Kidney epithelial cell (primary cell): ENCODE results near the gene ZBTB48. TPM values are rescaled to one million over a fixed set of nuclear protein-coding genes. Genes with fewer than 3 reads are reported as not detected.
"Not testable (repeated sequence)": the region's sequence is repeated elsewhere in the genome, so short reads cannot be mapped to it uniquely, and the experiment has no call there.

Source experiments
- DNase-seq: peaks from one replicate; pipeline ENCODE4 v3.0.0-alpha.2; 2010; ENCODE audit warnings: low read depth
- H3K27me3 ChIP-seq: 2 replicates; pipeline ENCODE4 v1.6.0; 2011; ENCODE audit warnings: low read length; ENCODE audit not compliant: control insufficient read depth, insufficient read depth
- H3K36me3 ChIP-seq: 2 replicates; pipeline ENCODE4 v1.5.1; 2011; ENCODE audit warnings: low read length; ENCODE audit not compliant: control insufficient read depth, insufficient read depth
- H3K4me3 ChIP-seq: 2 replicates; pipeline ENCODE4 v1.5.1; 2011; ENCODE audit warnings: low read depth, mild to moderate bottlenecking, control low read depth, low read length
- CTCF ChIP-seq: IDR thresholded peaks from 2 replicates; pipeline ENCODE4 v1.5.1; 2011; ENCODE audit warnings: mild to moderate bottlenecking, moderate library complexity, low read length, control low read depth, inconsistent platforms; ENCODE audit not compliant: insufficient read depth, poor library complexity, severe bottlenecking
- total RNA-seq: library from RNA; depleted of rRNA; stranded (reverse); fragments of >200 nt; gene quantifications from 2 replicates; pipeline ENCODE4 v1.2.3, GENCODE V29; 2015

The ZBTB48 gene
- total RNA-seq, 1 donor from 2014 or later, result 14.2 TPM

GRCh38 chr1:6554031-6554906 lies 25.5 kb upstream of the ZBTB48 start, which contains the start of gene NOL9:
Gene NOL9 (minus strand): TSS chr1:6554513. CDS start chr1:6554502, 11 bp downstream.
- peak; percentile 97 for TF ChIP-seq CTCF
- H3K27me3 ChIP-seq, result no peaks in the 10 kb centered on the region
- H3K36me3 ChIP-seq, result no peaks in the 10 kb centered on the region
- peak; percentile 57 for DNase-seq
- peak within 1 kb of the TSS; percentile 99 for H3K4me3 ChIP-seq

- Histone ChIP-seq H3K36me3 (no peaks in the 10 kb centered on the region), H3K27me3 (no peaks in the 10 kb centered on the region), H3K4me3 (peak within 1 kb of the TSS; percentile 99)
- no peak for DNase-seq
- TF ChIP-seq CTCF, result no peak
These were observed 24.7 kb upstream of the ZBTB48 start, which contains the start of gene TAS1R1 for GRCh38 chr1:6554907-6555778. Gene TAS1R1 (plus strand): TSS chr1:6555307. CDS start chr1:6555374, 67 bp downstream.

DNA sequence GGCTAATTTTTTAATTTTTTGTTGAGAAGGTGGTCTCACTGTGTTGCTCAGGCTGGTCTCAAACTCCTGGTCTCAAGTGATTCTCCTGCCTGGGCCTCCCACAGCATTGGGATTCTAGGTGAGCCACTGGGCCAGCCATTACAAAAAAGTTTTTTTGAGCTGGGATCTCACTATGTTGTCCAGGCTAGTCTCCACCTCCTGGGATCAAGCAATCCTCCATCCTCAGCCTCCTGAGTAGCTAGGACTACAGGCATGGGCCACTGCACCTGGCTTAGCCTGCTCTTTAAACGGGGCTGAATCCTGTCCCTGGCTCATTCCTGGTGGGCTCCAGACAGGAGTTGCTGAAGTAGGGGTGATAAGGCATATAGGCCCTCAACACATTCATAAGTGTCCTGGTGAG lies 22.2 kb upstream of the ZBTB48 start:
- DNase-seq, result no peak
- TF ChIP-seq CTCF, result no peak
- no peaks in the 10 kb centered on the region for H3K27me3 ChIP-seq
- no peaks in the 10 kb centered on the region for H3K36me3 ChIP-seq
- no peak overlapping the region for H3K4me3 ChIP-seq

DNA sequence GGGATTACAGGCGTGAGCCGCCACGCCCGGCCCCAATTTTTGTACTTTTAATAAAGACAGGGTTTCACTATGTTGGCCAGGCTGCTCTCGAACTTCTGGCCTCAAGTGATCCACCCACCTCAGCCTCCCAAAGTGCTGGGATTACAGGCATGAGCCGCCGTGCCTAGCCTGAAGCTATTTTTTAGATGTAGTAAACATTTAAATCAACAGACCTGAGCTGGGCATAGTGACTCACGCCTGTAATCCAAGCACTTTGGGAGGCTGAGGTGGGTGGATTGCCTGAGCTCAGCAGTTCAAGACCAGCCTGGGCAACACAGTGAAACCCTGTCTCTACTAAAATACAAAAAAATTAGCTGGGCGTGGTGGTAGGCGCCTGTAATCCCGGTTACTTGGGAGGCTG lies 20.6 kb upstream of the ZBTB48 start:
- not testable (repeated sequence) for DNase-seq, H3K36me3 ChIP-seq, H3K27me3 ChIP-seq, H3K4me3 ChIP-seq

DNA sequence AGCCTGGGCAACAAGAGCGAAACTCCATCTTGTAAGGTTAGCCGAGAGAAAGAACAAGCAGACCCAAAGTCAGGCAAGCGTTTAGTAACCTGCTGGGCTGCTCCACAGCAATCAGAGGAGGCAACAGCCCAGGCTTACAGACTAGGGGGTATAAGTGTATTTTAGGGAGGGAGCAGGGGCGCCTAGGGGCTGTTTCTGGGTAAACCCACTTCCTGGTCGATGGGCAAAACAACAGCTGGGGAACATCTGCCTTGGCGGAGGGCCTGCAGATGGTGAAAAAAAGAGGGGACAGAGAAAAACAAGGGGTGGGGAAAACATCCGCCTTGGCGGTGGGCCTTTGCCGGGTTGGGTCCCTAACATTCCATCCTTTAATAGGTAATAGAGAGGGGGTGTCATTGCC lies 19.5 kb upstream of the ZBTB48 start:
- Histone ChIP-seq H3K36me3 (no peaks in the 10 kb centered on the region), H3K4me3 (no peak overlapping the region), H3K27me3 (peaks cover 5% of the 10 kb centered on the region)
- TF ChIP-seq CTCF, result no peak
- DNase-seq, result no peak

- TF ChIP-seq CTCF, result no peak
- Histone ChIP-seq H3K36me3 (no peaks in the 10 kb centered on the region), H3K27me3 (peaks cover 16% of the 10 kb centered on the region), H3K4me3 (no peak overlapping the region)
- DNase-seq, result no peak
These were observed 10.8 kb upstream of the ZBTB48 start for GRCh38 chr1:6569033-6569432.
